Heart left ventricle (tissue), 13 donors: ENCODE data around the gene SNIP1.

Source experiments
- CTCF ChIP-seq, 12 donors: fragments of 200-600 bp; sonication (generic) in 4 of 12; IDR thresholded peaks; one replicate each; pipeline versions ENCODE4 v1.5.0 to v1.8.0; 2018 to 2022; ENCODE audit warnings: antibody characterized with exemption in 12 of 12, mild to moderate bottlenecking in 5 of 12
- POLR2A ChIP-seq, 2 donors: fragments of 450-650 bp; IDR thresholded peaks; one replicate each; pipeline ENCODE4 v1.6.1; 2017; ENCODE audit warnings: antibody characterized with exemption in 2 of 2, mild to moderate bottlenecking in 2 of 2, moderate library complexity in 2 of 2
- donor health status: ischemic (EF 13 %, LVEDD 7.1; RV severe dilation, severe dysfunction).
- donor health status: DM: no; HTN: yes; CAD: no.
- donor health status: DM: no; HTN: no; CAD: no.
- donor health status: ischemic (EF 25% LVEDD 6.9; RV normal size, moderate dysfunction).
- donor health status: ischemic (EF 25% LVEDD 5.7; RV mildly dilated, moderate dysfunction).
- donor health status: ischemic (EF 35%, LVEDD 5.7; RV mildly dilated, moderate dysfunction).
- donor health status: nonischemic (EF 11% LVEDD 7.7; RV severe dilation, severe dysfunction).
- donor health status: DM: yes; HTN: yes; CAD: no.
- donor health status: PGD.
- donor health status: ischemic (EF 29% LVEDD 5.4; RV normal size, mild dysfunction).
- donor health status: nonischemic (EF 23%, LVEDD 6.1; RV moderate dilation, normal function).

GRCh38 chr1:37487619-37487984 lies 66.5 kb downstream of the SNIP1 start:
- peak in 4 of 12 donors; percentile 8 to 31 (median 20) for TF ChIP-seq CTCF (IDR thresholded peaks at IDR 0.05)
- TF ChIP-seq POLR2A (IDR thresholded peaks at IDR 0.05): no peak
